MM.1S (cell line): ENCODE measurements around the gene PPA1.
A peak's percentile ranks its signal among the peaks of the same experiment; 100 is the strongest.

Experiments used
- DNase-seq: peaks from one replicate; pipeline ENCODE4 v3.0.0-alpha.2; 2015
- H2AFZ ChIP-seq: fragments of 300-600 bp; sonication (generic); 2 replicates; pipeline ENCODE4 v1.6.0; 2016; ENCODE audit warnings: antibody characterized with exemption, low read length
- H3F3A ChIP-seq: fragments of 300-600 bp; sonication (generic); 2 replicates; pipeline ENCODE4 v1.6.1; 2016; ENCODE audit warnings: mild to moderate bottlenecking, antibody characterized with exemption, low read length, moderate library complexity, mixed read lengths; ENCODE audit not compliant: insufficient read depth
- H3K27ac ChIP-seq: fragments of 300-600 bp; sonication (generic); 2 replicates; pipeline ENCODE4 v1.5.1; 2016; ENCODE audit warnings: mild to moderate bottlenecking, low read length
- H3K27me3 ChIP-seq: fragments of 300-600 bp; sonication (generic); replicated peaks from 2 replicates; pipeline ENCODE4 v1.6.0; 2016; ENCODE audit warnings: low read length; ENCODE audit not compliant: insufficient read depth
- H3K36me3 ChIP-seq: fragments of 300-600 bp; sonication (generic); replicated peaks from 2 replicates; pipeline ENCODE4 v1.6.1; 2016; ENCODE audit warnings: mild to moderate bottlenecking, low read length, mixed read lengths; ENCODE audit not compliant: insufficient read depth
- H3K4me1 ChIP-seq: fragments of 300-600 bp; sonication (generic); 2 replicates; pipeline ENCODE4 v1.6.1; 2016; ENCODE audit warnings: low read length, mixed read lengths
- H3K4me2 ChIP-seq: fragments of 300-600 bp; sonication (generic); 2 replicates; pipeline ENCODE4 v1.6.0; 2016; ENCODE audit warnings: low read depth, low read length
- H3K4me3 ChIP-seq: fragments of 300-600 bp; sonication (generic); 2 replicates; pipeline ENCODE4 v1.5.1; 2016; ENCODE audit warnings: low read length, mixed read lengths
- H3K79me2 ChIP-seq: fragments of 300-600 bp; sonication (generic); 2 replicates; pipeline ENCODE4 v1.6.1; 2016; ENCODE audit warnings: mixed run types, low read length, mixed read lengths
- H3K9ac ChIP-seq: fragments of 300-600 bp; sonication (generic); 2 replicates; pipeline ENCODE4 v1.6.1; 2016; ENCODE audit warnings: low read length, mixed read lengths
- H3K9me2 ChIP-seq: fragments of 300-600 bp; sonication (generic); replicated peaks from 2 replicates; pipeline ENCODE4 v1.6.1; 2016; ENCODE audit warnings: mild to moderate bottlenecking, low read length, mixed read lengths; ENCODE audit not compliant: insufficient read depth
- H3K9me3 ChIP-seq: fragments of 300-600 bp; sonication (generic); replicated peaks from 2 replicates; pipeline ENCODE4 v1.6.1; 2016; ENCODE audit warnings: mild to moderate bottlenecking, low read length, mixed read lengths; ENCODE audit not compliant: insufficient read depth
- H4K20me1 ChIP-seq: fragments of 300-600 bp; sonication (generic); 2 replicates; pipeline ENCODE4 v1.6.1; 2016; ENCODE audit warnings: mild to moderate bottlenecking, low read length, moderate library complexity, mixed read lengths; ENCODE audit not compliant: insufficient read depth
- EZH2 ChIP-seq: fragments of 300-600 bp; sonication (generic); optimal IDR thresholded peaks from 2 replicates; pipeline ENCODE3; 2017; ENCODE audit warnings: low read depth, mild to moderate bottlenecking, antibody characterized with exemption, low read length, mixed read lengths
- EZH2phosphoT487 ChIP-seq: fragments of 300-600 bp; sonication (generic); IDR thresholded peaks from 2 replicates; pipeline ENCODE4 v1.6.1; 2018; ENCODE audit warnings: antibody characterized with exemption, low read length
- TF ChIP-seq, protein P1 (sequence below): fragments of 300-600 bp; sonication (generic); IDR thresholded peaks from 2 replicates; pipeline ENCODE4 v1.5.1; 2016; ENCODE audit warnings: antibody characterized with exemption, low read length, mixed read lengths

Gene PPA1

DNA sequence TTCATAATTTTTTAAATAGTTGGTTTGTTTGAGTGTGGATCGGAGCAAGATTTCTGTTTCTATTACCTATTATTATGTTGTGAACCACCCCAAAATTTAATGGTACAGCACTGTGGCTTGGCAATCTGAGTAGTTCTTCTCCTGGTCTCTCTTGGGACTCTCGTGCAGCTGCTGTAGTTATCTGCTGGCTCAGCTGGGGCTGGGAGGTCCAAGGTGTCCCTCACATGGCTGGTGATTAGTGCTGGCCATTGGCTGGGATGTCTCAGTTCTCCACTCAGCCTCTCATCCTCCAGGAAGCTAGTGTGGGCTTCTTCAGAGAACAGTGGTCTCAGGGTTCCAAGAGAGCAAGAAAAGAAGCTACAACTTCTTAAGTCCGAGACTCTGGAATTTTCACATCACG, 35.1 kb upstream of the PPA1 start:
- Histone ChIP-seq H3K9ac (no peak overlapping the region), H3K9me2 (no peaks in the 10 kb centered on the region), H3K27me3 (no peaks in the 10 kb centered on the region)

DNA sequence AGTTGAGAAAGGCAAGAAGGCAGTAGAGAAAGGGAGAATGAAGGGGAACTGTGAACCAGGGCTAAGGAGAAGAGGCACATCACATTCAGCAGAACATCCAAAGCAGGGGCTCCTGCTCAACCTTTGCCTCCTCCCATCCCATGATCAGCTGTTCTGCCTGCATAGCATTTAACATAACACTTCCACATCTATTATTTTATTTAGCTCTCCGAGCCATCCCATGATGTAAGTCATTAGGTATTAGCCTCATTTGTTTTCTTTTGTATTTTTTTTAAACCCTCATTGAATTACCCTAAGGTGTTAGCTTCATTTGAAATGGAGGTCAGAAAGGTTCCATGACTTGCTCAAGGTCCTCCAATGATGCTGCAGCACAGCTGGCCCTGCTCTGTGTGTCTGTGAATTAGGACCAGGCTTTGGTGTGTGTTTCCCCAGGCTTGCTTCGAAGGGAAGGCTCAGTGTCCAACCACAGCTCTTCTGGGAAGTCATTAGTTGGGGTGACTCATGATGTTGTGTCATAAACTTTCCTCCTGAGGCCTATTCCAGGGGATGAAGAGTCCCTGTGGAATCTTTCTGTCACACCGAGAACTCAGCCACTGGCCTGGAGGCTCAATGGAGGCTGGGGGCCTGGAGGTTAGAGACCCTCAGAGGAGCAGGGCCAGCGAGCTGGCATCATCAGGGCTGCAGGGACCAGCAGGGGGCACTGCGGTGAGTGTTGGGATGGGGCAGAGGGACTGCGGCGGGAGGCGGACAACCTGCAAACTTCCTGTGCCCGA, 34.1 kb upstream of the PPA1 start:
- DNase-seq = no peak
- Histone ChIP-seq H2AFZ (0 out of 2 replicates have a peak overlapping the region, but pooled peaks have one; percentile 8), H3K9ac (no peak overlapping the region), H3K36me3 (no peaks in the 10 kb centered on the region), H3K27ac (no peak overlapping the region), H4K20me1 (no peaks in the 10 kb centered on the region), H3K4me1 (peaks cover 40% of the 10 kb centered on the region), H3K9me2 (no peaks in the 10 kb centered on the region), H3K79me2 (no peaks in the 10 kb centered on the region), H3K9me3 (no peaks in the 10 kb centered on the region), H3F3A (peaks cover 20% of the 10 kb centered on the region), H3K27me3 (no peaks in the 10 kb centered on the region), H3K4me3 (no peak overlapping the region), H3K4me2 (no peak overlapping the region)
- TF ChIP-seq EZH2phosphoT487 (no peak), EZH2 (no peak)
- TF ChIP-seq, protein P1, sequence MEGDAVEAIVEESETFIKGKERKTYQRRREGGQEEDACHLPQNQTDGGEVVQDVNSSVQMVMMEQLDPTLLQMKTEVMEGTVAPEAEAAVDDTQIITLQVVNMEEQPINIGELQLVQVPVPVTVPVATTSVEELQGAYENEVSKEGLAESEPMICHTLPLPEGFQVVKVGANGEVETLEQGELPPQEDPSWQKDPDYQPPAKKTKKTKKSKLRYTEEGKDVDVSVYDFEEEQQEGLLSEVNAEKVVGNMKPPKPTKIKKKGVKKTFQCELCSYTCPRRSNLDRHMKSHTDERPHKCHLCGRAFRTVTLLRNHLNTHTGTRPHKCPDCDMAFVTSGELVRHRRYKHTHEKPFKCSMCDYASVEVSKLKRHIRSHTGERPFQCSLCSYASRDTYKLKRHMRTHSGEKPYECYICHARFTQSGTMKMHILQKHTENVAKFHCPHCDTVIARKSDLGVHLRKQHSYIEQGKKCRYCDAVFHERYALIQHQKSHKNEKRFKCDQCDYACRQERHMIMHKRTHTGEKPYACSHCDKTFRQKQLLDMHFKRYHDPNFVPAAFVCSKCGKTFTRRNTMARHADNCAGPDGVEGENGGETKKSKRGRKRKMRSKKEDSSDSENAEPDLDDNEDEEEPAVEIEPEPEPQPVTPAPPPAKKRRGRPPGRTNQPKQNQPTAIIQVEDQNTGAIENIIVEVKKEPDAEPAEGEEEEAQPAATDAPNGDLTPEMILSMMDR = no peak

More for the DNA sequence above, 35.1 kb upstream of the PPA1 start:
- Histone ChIP-seq H3K79me2 (no peaks in the 10 kb centered on the region), H3F3A (peaks cover 20% of the 10 kb centered on the region), H3K27ac (no peak overlapping the region), H3K4me1 (peaks cover 49% of the 10 kb centered on the region), H2AFZ (no peak overlapping the region), H3K4me2 (no peak overlapping the region), H3K9me3 (no peaks in the 10 kb centered on the region), H4K20me1 (no peaks in the 10 kb centered on the region), H3K36me3 (no peaks in the 10 kb centered on the region), H3K4me3 (no peak overlapping the region)
- TF ChIP-seq EZH2 (no peak), EZH2phosphoT487 (no peak)
- TF ChIP-seq, protein P1 = no peak
- DNase-seq = no peak

DNA sequence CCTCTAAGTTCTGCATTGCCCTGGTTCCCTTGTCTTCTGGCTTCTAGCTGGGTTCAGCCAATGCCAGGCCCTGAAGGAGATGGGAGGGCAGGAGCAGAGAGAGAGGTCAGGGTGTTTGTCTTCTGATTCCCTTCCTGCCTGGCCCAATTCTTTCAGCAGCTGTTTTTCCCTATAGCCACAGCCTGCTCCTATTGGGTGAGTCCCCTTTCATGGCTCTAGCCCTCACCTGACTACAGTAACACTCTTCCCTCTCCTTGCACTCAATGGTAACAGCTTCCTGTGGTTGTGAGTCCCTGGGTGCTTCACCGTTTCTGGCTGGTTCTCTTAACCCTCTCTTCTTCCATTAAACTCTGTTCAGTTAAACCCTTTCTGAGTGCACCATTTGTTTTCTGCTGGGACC, 33.5 kb upstream of the PPA1 start:
- H3K4me2 ChIP-seq = no peak overlapping the region
- no peaks in the 10 kb centered on the region for H3K79me2 ChIP-seq
- H3K4me3 ChIP-seq = no peak overlapping the region
- no peak for DNase-seq
- peaks cover 20% of the 10 kb centered on the region for H3F3A ChIP-seq
- no peak overlapping the region for H3K9ac ChIP-seq
- no peaks in the 10 kb centered on the region for H3K9me3 ChIP-seq
- TF ChIP-seq, protein P1 = no peak
- no peak for TF ChIP-seq EZH2phosphoT487
- TF ChIP-seq EZH2 = no peak
- H3K36me3 ChIP-seq = no peaks in the 10 kb centered on the region
- no peaks in the 10 kb centered on the region for H3K27me3 ChIP-seq
- H3K4me1 ChIP-seq = peaks cover 37% of the 10 kb centered on the region
- no peak overlapping the region for H3K27ac ChIP-seq
- no peaks in the 10 kb centered on the region for H4K20me1 ChIP-seq
- peak overlapping the region; percentile 8; the same call in 1 of the 2 replicates for H2AFZ ChIP-seq
- no peaks in the 10 kb centered on the region for H3K9me2 ChIP-seq
